K562 (cell line): Measurements from ENCODE around the gene CYP2J2.

Source experiments
- EZH2 ChIP-seq: IDR thresholded peaks from 2 replicates; pipeline ENCODE4 v1.6.1; 2012; ENCODE audit warnings: low read depth, mild to moderate bottlenecking, inconsistent platforms, low read length, borderline replicate concordance
- FOXP1 ChIP-seq: sonication (generic); formaldehyde crosslinking; IDR thresholded peaks from 2 replicates; pipeline ENCODE4 v1.8.0; 2022; ENCODE audit warnings: mild to moderate bottlenecking, missing genetic modification reagents
- JUN ChIP-seq, 2 experiments: sonication (generic) in 1 of 2; formaldehyde crosslinking in 1 of 2; IDR thresholded peaks; 2 replicates each; pipeline versions ENCODE4 v1.6.1 to v1.8.0; 2012 to 2022; ENCODE audit warnings: borderline replicate concordance in 2 of 2, mild to moderate bottlenecking in 2 of 2, improper control_type of control experiment in 1 of 2, low read depth in 1 of 2, low read length in 1 of 2, missing genetic modification reagents in 1 of 2
- NFE2 ChIP-seq: IDR thresholded peaks from 2 replicates; pipeline ENCODE4 v1.6.1; 2014; ENCODE audit warnings: antibody characterized with exemption, low read depth
- NUFIP1 ChIP-seq: fragments of 450-650 bp; IDR thresholded peaks from 2 replicates; pipeline ENCODE4 v1.6.1; 2018; ENCODE audit not compliant: partially characterized antibody
- POLR2A ChIP-seq: fragments of 450-650 bp; conservative IDR thresholded peaks from 2 replicates; pipeline ENCODE4 v1.6.1; 2016
- POLR2AphosphoS5 ChIP-seq: IDR thresholded peaks from 2 replicates; pipeline ENCODE4 v1.6.1; 2011; ENCODE audit warnings: mild to moderate bottlenecking, low read depth, low read length, moderate library complexity; ENCODE audit not compliant: control insufficient read depth, insufficient read depth
- TF ChIP-seq, protein P1 (sequence below), 2 experiments: fragments of 200-800 bp in 1 of 2; sonication (Bioruptor generic) in 1 of 2; sonication (generic) in 1 of 2; formaldehyde crosslinking in 1 of 2; IDR thresholded peaks in 1 of 2; conservative IDR thresholded peaks in 1 of 2; 2 replicates each; pipeline versions ENCODE4 v1.5.0 to v1.6.1; 2016 to 2020; ENCODE audit warnings: missing compliant biosample characterization in 1 of 2, missing genetic modification characterization in 1 of 2, missing genetic modification reagents in 1 of 2
- TF ChIP-seq, protein P2 (sequence below): sonication (generic); formaldehyde crosslinking; IDR thresholded peaks from 2 replicates; pipeline ENCODE4 v1.8.0; 2023; ENCODE audit warnings: missing genetic modification reagents, mild to moderate bottlenecking, borderline replicate concordance
- TF ChIP-seq, protein P3 (sequence below), 2 experiments: fragments of 450-650 bp in 1 of 2; sonication (generic) in 1 of 2; formaldehyde crosslinking in 1 of 2; IDR thresholded peaks in 1 of 2; conservative IDR thresholded peaks in 1 of 2; 2 replicates each; pipeline versions ENCODE4 v1.6.1 to v1.8.1; 2016 to 2023; ENCODE audit warnings: mild to moderate bottlenecking in 2 of 2, moderate library complexity in 2 of 2, inconsistent platforms in 1 of 2, missing genetic modification reagents in 1 of 2

DNA sequence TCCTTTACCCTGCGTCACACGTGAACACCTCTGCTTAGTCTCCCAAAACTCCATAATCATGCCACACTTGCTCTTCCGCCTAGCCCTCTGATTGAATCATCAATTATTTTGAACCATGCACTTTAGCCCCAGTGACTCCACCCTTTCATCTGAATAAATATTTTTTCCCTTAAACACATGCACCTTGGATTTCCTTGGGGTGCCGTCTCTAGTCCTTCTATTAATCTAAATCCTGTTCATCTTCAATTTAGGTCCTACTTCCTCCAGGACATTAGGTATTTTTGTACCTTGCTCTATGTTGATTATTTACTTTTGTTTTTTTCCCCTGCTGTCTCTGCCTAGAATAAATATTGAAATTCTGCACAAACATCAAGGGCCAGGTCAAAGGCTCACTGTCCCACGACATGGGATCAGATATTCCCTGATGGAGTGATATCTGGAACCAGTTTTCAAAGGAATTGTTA, 9.8 kb upstream of the CYP2J2 start:
- TF ChIP-seq NFE2 (no peak), POLR2AphosphoS5 (no peak), JUN (IDR thresholded peaks at IDR 0.05; ENCODE audit: borderline replicate concordance, low read depth, low read length) (no peak), JUN (CRISPR knock-in tag; IDR thresholded peaks at IDR 0.05; ENCODE audit: borderline replicate concordance) (no peak), EZH2 (no peak), POLR2A (no peak), NUFIP1 (no peak), FOXP1 (no peak)
- TF ChIP-seq, protein P1, sequence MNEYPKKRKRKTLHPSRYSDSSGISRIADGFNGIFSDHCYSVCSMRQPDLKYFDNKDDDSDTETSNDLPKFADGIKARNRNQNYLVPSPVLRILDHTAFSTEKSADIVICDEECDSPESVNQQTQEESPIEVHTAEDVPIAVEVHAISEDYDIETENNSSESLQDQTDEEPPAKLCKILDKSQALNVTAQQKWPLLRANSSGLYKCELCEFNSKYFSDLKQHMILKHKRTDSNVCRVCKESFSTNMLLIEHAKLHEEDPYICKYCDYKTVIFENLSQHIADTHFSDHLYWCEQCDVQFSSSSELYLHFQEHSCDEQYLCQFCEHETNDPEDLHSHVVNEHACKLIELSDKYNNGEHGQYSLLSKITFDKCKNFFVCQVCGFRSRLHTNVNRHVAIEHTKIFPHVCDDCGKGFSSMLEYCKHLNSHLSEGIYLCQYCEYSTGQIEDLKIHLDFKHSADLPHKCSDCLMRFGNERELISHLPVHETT (CRISPR knock-in tag; conservative IDR thresholded peaks at IDR 0.05 in 1 of 2, IDR thresholded peaks at IDR 0.05 in 1 of 2): no peak
- TF ChIP-seq, protein P2, sequence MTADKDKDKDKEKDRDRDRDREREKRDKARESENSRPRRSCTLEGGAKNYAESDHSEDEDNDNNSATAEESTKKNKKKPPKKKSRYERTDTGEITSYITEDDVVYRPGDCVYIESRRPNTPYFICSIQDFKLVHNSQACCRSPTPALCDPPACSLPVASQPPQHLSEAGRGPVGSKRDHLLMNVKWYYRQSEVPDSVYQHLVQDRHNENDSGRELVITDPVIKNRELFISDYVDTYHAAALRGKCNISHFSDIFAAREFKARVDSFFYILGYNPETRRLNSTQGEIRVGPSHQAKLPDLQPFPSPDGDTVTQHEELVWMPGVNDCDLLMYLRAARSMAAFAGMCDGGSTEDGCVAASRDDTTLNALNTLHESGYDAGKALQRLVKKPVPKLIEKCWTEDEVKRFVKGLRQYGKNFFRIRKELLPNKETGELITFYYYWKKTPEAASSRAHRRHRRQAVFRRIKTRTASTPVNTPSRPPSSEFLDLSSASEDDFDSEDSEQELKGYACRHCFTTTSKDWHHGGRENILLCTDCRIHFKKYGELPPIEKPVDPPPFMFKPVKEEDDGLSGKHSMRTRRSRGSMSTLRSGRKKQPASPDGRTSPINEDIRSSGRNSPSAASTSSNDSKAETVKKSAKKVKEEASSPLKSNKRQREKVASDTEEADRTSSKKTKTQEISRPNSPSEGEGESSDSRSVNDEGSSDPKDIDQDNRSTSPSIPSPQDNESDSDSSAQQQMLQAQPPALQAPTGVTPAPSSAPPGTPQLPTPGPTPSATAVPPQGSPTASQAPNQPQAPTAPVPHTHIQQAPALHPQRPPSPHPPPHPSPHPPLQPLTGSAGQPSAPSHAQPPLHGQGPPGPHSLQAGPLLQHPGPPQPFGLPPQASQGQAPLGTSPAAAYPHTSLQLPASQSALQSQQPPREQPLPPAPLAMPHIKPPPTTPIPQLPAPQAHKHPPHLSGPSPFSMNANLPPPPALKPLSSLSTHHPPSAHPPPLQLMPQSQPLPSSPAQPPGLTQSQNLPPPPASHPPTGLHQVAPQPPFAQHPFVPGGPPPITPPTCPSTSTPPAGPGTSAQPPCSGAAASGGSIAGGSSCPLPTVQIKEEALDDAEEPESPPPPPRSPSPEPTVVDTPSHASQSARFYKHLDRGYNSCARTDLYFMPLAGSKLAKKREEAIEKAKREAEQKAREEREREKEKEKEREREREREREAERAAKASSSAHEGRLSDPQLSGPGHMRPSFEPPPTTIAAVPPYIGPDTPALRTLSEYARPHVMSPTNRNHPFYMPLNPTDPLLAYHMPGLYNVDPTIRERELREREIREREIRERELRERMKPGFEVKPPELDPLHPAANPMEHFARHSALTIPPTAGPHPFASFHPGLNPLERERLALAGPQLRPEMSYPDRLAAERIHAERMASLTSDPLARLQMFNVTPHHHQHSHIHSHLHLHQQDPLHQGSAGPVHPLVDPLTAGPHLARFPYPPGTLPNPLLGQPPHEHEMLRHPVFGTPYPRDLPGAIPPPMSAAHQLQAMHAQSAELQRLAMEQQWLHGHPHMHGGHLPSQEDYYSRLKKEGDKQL (CRISPR knock-in tag): no peak
- TF ChIP-seq, protein P3, sequence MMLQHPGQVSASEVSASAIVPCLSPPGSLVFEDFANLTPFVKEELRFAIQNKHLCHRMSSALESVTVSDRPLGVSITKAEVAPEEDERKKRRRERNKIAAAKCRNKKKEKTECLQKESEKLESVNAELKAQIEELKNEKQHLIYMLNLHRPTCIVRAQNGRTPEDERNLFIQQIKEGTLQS (IDR thresholded peaks at IDR 0.05): no peak
- TF ChIP-seq, protein P3 (CRISPR knock-in tag; conservative IDR thresholded peaks at IDR 0.05): no peak
